Stomach (tissue), 9 donors: ENCODE measurements around the gene TEX19. TPM values are rescaled to one million over a fixed set of nuclear protein-coding genes. Genes with fewer than 3 reads are reported as not detected.

ENCODE experiments used
- DNase-seq, 2 donors: peaks; one replicate each; pipeline versions ENCODE4 v3.0.0 to v3.0.0-alpha.2; 2013 to 2019
- H3K27ac ChIP-seq, 5 donors: fragments of 200-600 bp in 4 of 5; sonication (generic) in 4 of 5; one replicate each; pipeline ENCODE4 v1.5.1; 2013 to 2019; ENCODE audit warnings: mild to moderate bottlenecking in 1 of 5, moderate library complexity in 1 of 5
- H3K27me3 ChIP-seq, 3 donors: fragments of 200-600 bp; sonication (generic); one replicate each; pipeline ENCODE4 v1.5.1; 2017 to 2019; ENCODE audit warnings: mixed run types in 1 of 3
- H3K36me3 ChIP-seq, 4 donors: fragments of 200-600 bp; sonication (generic); 1 replicate in 3 of 4; 2 replicates in 1 of 4; pipeline ENCODE4 v1.5.1; 2016 to 2019
- H3K4me1 ChIP-seq, 4 donors: fragments of 200-600 bp; sonication (generic); one replicate each; pipeline ENCODE4 v1.5.1; 2016 to 2019
- H3K4me3 ChIP-seq, 4 donors: fragments of 200-600 bp; sonication (generic) in 3 of 4; one replicate each; pipeline ENCODE4 v1.5.1; 2016 to 2019; ENCODE audit warnings: mild to moderate bottlenecking in 1 of 4
- H3K9me3 ChIP-seq, 4 donors: fragments of 200-600 bp; sonication (generic); one replicate each; pipeline ENCODE4 v1.5.1; 2016 to 2019
- CTCF ChIP-seq, 7 experiments: fragments of 450-650 bp in 4 of 7; fragments of 200-600 bp in 3 of 7; sonication (generic) in 3 of 7; IDR thresholded peaks; one replicate each; pipeline ENCODE4 v1.5.1; 2016 to 2019; ENCODE audit warnings: antibody characterized with exemption in 7 of 7, control low read depth in 2 of 7, mild to moderate bottlenecking in 1 of 7
- EP300 ChIP-seq: sonication (generic); formaldehyde crosslinking; IDR thresholded peaks from one replicate; pipeline ENCODE4 v1.6.1; 2017; ENCODE audit warnings: antibody characterized with exemption
- POLR2A ChIP-seq, 4 donors: fragments of 450-650 bp; IDR thresholded peaks; one replicate each; pipeline ENCODE4 v1.6.1; 2016; ENCODE audit warnings: antibody characterized with exemption in 4 of 4, control low read depth in 2 of 4, mild to moderate bottlenecking in 1 of 4, moderate library complexity in 1 of 4
- POLR2AphosphoS5 ChIP-seq, 3 donors: sonication (generic); formaldehyde crosslinking; IDR thresholded peaks; one replicate each; pipeline ENCODE4 v1.6.1; 2016; ENCODE audit warnings: antibody characterized with exemption in 3 of 3
- WGBS, 5 donors: extraction: QIAGEN DNeasy Blood & Tissue Kit in 3 of 5; methylation state at CpG; one replicate each; pipeline versions ENCODE4 v1.1.5 to v1.1.7; 2013 to 2018; 5-methylcytosine and 5-hydroxymethylcytosine counted together
- intact Hi-C: fragments of 100-400 bp; cut with DNase I; formaldehyde crosslinking; loops from one replicate; pipeline ENCODE4 v1.15.1; 2023; ENCODE audit warnings: low total_unique reads
- polyA plus RNA-seq, 3 donors: library from polyadenylated mRNA; stranded (reverse); fragments of 200-250 nt; gene quantifications; one replicate each; pipeline ENCODE4 v1.2.3, GENCODE V29; 2013
- total RNA-seq, 5 donors: library from RNA; depleted of rRNA; stranded (reverse); fragments of >200 nt; gene quantifications; one replicate each; pipeline versions ENCODE4 v1.1.0 to v1.2.3, GENCODE V29; 2014 to 2016
- donor health status: healthy with polysubstance abuse.
- donor health status: Bipolar disorder and iron deficiency.
- donor health status: healthy.

Gene TEX19
- total and polyA plus RNA-seq, 8 donors = not detected

- Histone ChIP-seq H3K4me3 (no peak overlapping the region), H3K4me1 (peaks cover 6 to 26% (median 18%) of the 10 kb centered on the region in 4 donors), H3K9me3 (no peaks in the 10 kb centered on the region), H3K36me3 (peaks cover 0 to 31% (median 6%) of the 10 kb centered on the region in 4 donors), H3K27me3 (peaks cover 0 to 25% (median 4%) of the 10 kb centered on the region in 3 donors), H3K27ac (no peak overlapping the region)
- TF ChIP-seq POLR2AphosphoS5 (IDR thresholded peaks at IDR 0.05) (no peak), CTCF (IDR thresholded peaks at IDR 0.05) (no peak), POLR2A (IDR thresholded peaks at IDR 0.05) (no peak), EP300 (no peak)
- WGBS, 5 donors = 63 to 74% (median 69%) methylated on average over 16 to 21 of the region's 21 CpGs
- intact Hi-C loops = loop anchor here (5.0 kb wide), 1 partner anchor 90 kb away; no protein-coding TSS in a partner anchor
- no peak for DNase-seq
These were observed 37.0 kb upstream of the TEX19 start for GRCh38 chr17:82321947-82322466.

- no peak for DNase-seq
- intact Hi-C loops = loop anchor here (5.0 kb wide), 1 partner anchor 90 kb away; no protein-coding TSS in a partner anchor
These were observed 36.3 kb upstream of the TEX19 start for GRCh38 chr17:82322526-82323453.

GRCh38 chr17:82323514-82324234 is 35.4 kb upstream of the TEX19 start:
- DNase-seq = no peak
- Histone ChIP-seq H3K4me1 (peaks cover 6 to 32% (median 25%) of the 10 kb centered on the region in 4 donors), H3K9me3 (no peaks in the 10 kb centered on the region), H3K27ac (no peak overlapping the region), H3K4me3 (no peak overlapping the region), H3K36me3 (peaks cover 0 to 34% (median 8%) of the 10 kb centered on the region in 4 donors), H3K27me3 (peaks cover 0 to 24% (median 4%) of the 10 kb centered on the region in 3 donors)
- TF ChIP-seq POLR2AphosphoS5 (IDR thresholded peaks at IDR 0.05) = no peak
- no peak for TF ChIP-seq EP300
- TF ChIP-seq CTCF (IDR thresholded peaks at IDR 0.05) = no peak
- no peak for TF ChIP-seq POLR2A (IDR thresholded peaks at IDR 0.05)
- 58 to 69% (median 61%) methylated on average over 15 to 21 of the region's 21 CpGs for WGBS, 5 donors
- intact Hi-C loops = loop anchor here (5.0 kb wide), 1 partner anchor 91 kb away; no protein-coding TSS in a partner anchor

More at GRCh38 chr17:82322526-82323453, 36.3 kb upstream of the TEX19 start:
- peaks cover 0 to 34% (median 8%) of the 10 kb centered on the region in 4 donors for H3K36me3 ChIP-seq
- H3K4me1 ChIP-seq = peaks cover 6 to 26% (median 18%) of the 10 kb centered on the region in 4 donors
- peaks cover 0 to 24% (median 4%) of the 10 kb centered on the region in 3 donors for H3K27me3 ChIP-seq
- H3K4me3 ChIP-seq = no peak overlapping the region
- no peaks in the 10 kb centered on the region for H3K9me3 ChIP-seq
- 80 to 87% (median 83%) methylated on average over 19 to 28 of the region's 28 CpGs for WGBS, 5 donors
- H3K27ac ChIP-seq = no peak overlapping the region
- TF ChIP-seq CTCF (IDR thresholded peaks at IDR 0.05) (no peak), EP300 (no peak), POLR2A (IDR thresholded peaks at IDR 0.05) (no peak), POLR2AphosphoS5 (IDR thresholded peaks at IDR 0.05) (no peak)
